Activated naive CD4-positive, alpha-beta T cell treated with anti-CD3 and anti-CD28 coated beads for 36 hours (primary cell): Measurements from ENCODE around the gene HOXA4. TPM values are rescaled to one million over a fixed set of nuclear protein-coding genes. Genes with fewer than 3 reads are reported as not detected.

Experiments
- CTCF ChIA-PET: fragments of 350-600 bp; sonication (Branson Sonifier 250); formaldehyde crosslinking; loops from one replicate; lab custom pipeline; 2021; ENCODE audit warnings: antibody characterized with exemption; lab: Charles Lee
- DNase-seq: peaks from one replicate; pipeline ENCODE4 v3.0.0-alpha.2; 2020
- H3K27ac Mint-ChIP-seq: one replicate; pipeline ENCODE4 v1.8.0; 2021; ENCODE audit warnings: mild to moderate bottlenecking, mixed read lengths
- H3K27me3 Mint-ChIP-seq: one replicate; pipeline ENCODE4 v1.8.0; 2021; ENCODE audit warnings: low read depth, mixed read lengths
- H3K36me3 Mint-ChIP-seq: one replicate; pipeline ENCODE4 v1.8.0; 2021; ENCODE audit warnings: low read depth, mixed read lengths
- H3K4me1 Mint-ChIP-seq: one replicate; pipeline ENCODE4 v1.8.0; 2021; ENCODE audit warnings: low read depth, mixed read lengths
- H3K4me3 Mint-ChIP-seq: one replicate; pipeline ENCODE4 v1.8.0; 2021; ENCODE audit warnings: mild to moderate bottlenecking, moderate library complexity, mixed read lengths
- H3K9me3 Mint-ChIP-seq: one replicate; pipeline ENCODE4 v1.8.0; 2021; ENCODE audit warnings: mixed read lengths
- intact Hi-C: fragments of 100-400 bp; cut with micrococcal nuclease; formaldehyde crosslinking; loops from one replicate; pipeline ENCODE4 v1.15.1; 2023
- total RNA-seq, 2 experiments: library from RNA; stranded (reverse); gene quantifications; one replicate each; pipeline ENCODE4 v1.2.3, GENCODE V29; 2021

HOXA4 gene
- total RNA-seq, 2 experiments from 2014 or later, result 0.14 TPM; not detected in 1

GRCh38 chr7:27173956-27174873 lies 43.7 kb upstream of the HOXA4 start, which contains the start of gene HOXA10:
Gene HOXA10 (minus strand): TSS chr7:27174320. CDS start chr7:27174306, 14 bp downstream.
- H3K27ac Mint-ChIP-seq, result no peak within 1 kb of the TSS
- no peaks in the 10 kb centered on the region for H3K9me3 Mint-ChIP-seq
- intact Hi-C loops, result loop anchor here (1.0 to 5.0 kb wide), 2 partner anchors 10 to 68 kb away; partner anchors contain the start of gene EVX1
- CTCF ChIA-PET, result interaction anchor here (0.6 to 1.6 kb wide), 3 partner anchors 25 to 493 kb away, joined by 3 to 9 read pairs (median 3); no protein-coding TSS in a partner anchor
- no peaks in the 10 kb centered on the region for H3K36me3 Mint-ChIP-seq
- peaks cover 20% of the 10 kb centered on the region for H3K4me1 Mint-ChIP-seq
- H3K27me3 Mint-ChIP-seq, result peaks cover 63% of the 10 kb centered on the region
- DNase-seq, result no peak
- H3K4me3 Mint-ChIP-seq, result peak within 1 kb of the TSS; percentile 38

DNA sequence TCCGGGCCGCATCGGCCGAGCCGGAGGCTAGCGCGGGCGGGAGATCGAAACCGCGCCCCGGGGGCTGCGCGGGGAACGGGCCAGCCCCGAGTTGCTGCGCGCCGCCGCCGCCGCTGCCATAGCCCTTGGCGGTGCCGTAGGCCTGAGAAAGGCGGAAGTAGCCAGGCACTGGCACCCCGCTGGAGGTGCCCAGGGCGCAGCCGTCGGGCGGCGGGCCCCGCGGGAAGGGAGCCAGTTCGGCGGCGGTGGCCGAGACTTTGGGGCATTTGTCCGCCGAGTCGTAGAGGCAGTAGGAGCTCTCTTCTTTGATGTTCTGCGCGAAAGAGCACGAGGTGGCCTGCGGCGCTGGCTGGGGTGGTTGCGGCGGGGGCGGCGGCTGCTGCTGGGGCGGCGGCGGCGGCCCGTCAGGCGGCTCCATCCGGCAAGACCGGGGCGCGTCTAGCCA lies 43.0 kb upstream of the HOXA4 start:
- CTCF ChIA-PET, result interaction anchor here (0.6 kb wide), 1 partner anchor 370 kb away, joined by 3 read pairs; no protein-coding TSS in a partner anchor
- no peak for DNase-seq
- no peaks in the 10 kb centered on the region for H3K9me3 Mint-ChIP-seq
- intact Hi-C loops, result loop anchor here (5.0 kb wide), 1 partner anchor 69 kb away; the partner anchor contains the start of gene EVX1
- H3K4me1 Mint-ChIP-seq, result peaks cover 24% of the 10 kb centered on the region
- H3K27ac Mint-ChIP-seq, result no peak overlapping the region
- H3K27me3 Mint-ChIP-seq, result peaks cover 65% of the 10 kb centered on the region
- no peaks in the 10 kb centered on the region for H3K36me3 Mint-ChIP-seq
- no peak overlapping the region for H3K4me3 Mint-ChIP-seq

GRCh38 chr7:27172823-27173510 lies 42.4 kb upstream of the HOXA4 start:
- intact Hi-C loops, result loop anchor here (5.0 kb wide), 1 partner anchor 69 kb away; the partner anchor contains the start of gene EVX1
- Mint-ChIP-seq H3K27ac (no peak overlapping the region), H3K4me1 (peaks cover 25% of the 10 kb centered on the region), H3K4me3 (no peak overlapping the region), H3K9me3 (no peaks in the 10 kb centered on the region), H3K36me3 (no peaks in the 10 kb centered on the region), H3K27me3 (peaks cover 66% of the 10 kb centered on the region)
- no peak for DNase-seq
- CTCF ChIA-PET, result interaction anchor here (0.9 kb wide), 1 partner anchor 10 kb away, joined by 4 read pairs; no protein-coding TSS in a partner anchor

DNA sequence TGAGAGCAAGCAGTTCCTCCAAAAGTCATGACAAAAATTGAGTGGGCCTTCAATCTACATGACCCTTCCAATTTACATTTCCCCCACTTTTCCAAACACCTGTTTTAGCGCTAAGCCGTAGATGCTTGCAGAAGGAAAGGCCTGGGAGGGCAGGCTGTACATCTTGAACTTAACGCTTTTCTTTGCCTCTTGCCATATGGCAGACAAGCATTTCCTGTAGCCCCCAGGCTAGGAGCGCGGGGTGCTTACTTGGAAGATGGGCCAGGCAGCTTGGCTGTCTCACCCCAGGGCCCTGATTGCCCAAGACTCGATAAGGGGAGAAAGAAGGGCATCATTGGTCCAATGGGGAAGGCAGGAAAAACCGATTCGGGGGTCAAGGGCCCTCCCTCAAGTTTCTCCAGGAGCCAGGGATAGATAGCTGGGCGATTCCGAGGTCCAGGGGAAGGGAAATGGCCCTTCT lies 41.8 kb upstream of the HOXA4 start:
- no peak overlapping the region for H3K27ac Mint-ChIP-seq
- no peak for DNase-seq
- H3K36me3 Mint-ChIP-seq, result no peaks in the 10 kb centered on the region
- H3K4me1 Mint-ChIP-seq, result peaks cover 25% of the 10 kb centered on the region
- H3K9me3 Mint-ChIP-seq, result no peaks in the 10 kb centered on the region
- H3K4me3 Mint-ChIP-seq, result peak overlapping the region; percentile 19
- peaks cover 66% of the 10 kb centered on the region for H3K27me3 Mint-ChIP-seq
- CTCF ChIA-PET, result interaction anchor here (0.8 to 0.9 kb wide), 2 partner anchors 10 to 17 kb away, joined by 3 to 4 read pairs; no protein-coding TSS in a partner anchor
- intact Hi-C loops, result loop anchor here (5.0 kb wide), 1 partner anchor 70 kb away; the partner anchor contains the start of gene EVX1

DNA sequence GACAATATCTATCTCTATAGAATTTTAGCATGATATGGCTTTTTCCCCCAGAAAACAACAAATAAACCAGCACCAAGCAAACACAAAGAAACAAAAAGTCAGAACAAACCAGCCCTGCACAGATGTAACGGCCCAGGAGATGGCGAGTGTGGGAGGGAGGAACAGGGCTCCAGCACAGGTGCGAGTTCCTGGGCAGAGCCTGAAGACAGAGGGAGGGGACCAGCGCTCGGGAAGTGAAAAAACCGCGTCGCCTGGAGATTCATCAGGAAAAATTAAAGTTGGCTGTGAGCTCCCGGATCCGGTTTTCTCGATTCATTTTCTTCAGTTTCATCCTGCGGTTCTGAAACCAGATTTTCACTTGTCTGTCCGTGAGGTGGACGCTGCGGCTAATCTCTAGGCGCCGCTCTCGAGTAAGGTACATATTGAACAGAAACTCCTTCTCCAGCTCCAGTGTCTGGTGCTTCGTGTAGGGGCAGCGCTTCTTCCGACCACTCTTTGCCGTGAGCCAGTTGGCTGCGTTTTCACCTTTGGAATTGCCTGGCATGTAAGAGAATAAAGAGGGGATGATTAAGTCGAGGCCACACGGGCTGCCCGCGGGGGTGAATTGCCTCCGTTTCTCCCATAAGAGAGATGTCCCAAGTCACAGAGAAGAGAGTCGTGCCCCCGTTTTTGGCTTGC lies 41.2 kb upstream of the HOXA4 start:
- Mint-ChIP-seq H3K27me3 (peaks cover 71% of the 10 kb centered on the region), H3K4me1 (peaks cover 28% of the 10 kb centered on the region), H3K4me3 (peak overlapping the region; percentile 19), H3K36me3 (no peaks in the 10 kb centered on the region), H3K27ac (no peak overlapping the region), H3K9me3 (no peaks in the 10 kb centered on the region)
- peak; percentile 23 for DNase-seq
- CTCF ChIA-PET, result interaction anchor here (0.8 to 1.5 kb wide), 3 partner anchors 8 to 17 kb away, joined by 3 to 8 read pairs (median 4); no protein-coding TSS in a partner anchor
- intact Hi-C loops, result loop anchor here (5.0 kb wide), 1 partner anchor 71 kb away; the partner anchor contains the start of gene EVX1

DNA sequence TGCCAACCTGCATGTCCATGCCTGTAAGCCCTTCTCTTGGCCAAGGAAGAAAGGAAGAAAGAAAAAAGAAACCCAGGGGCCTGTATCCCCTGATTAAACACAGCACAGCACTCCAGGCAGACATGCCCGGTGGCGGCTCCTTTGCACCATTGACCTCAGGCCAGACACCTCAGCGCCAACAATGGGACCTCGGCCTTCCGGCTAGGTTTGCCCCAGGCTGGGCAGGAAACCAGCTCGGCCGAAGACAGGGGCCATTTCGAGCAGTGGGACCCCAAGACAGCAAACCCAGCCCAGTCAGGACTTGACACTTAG lies 40.7 kb upstream of the HOXA4 start:
- DNase-seq, result peak; percentile 3
- Mint-ChIP-seq H3K36me3 (no peaks in the 10 kb centered on the region), H3K27me3 (peaks cover 71% of the 10 kb centered on the region), H3K4me1 (peaks cover 31% of the 10 kb centered on the region), H3K4me3 (no peak overlapping the region), H3K9me3 (no peaks in the 10 kb centered on the region), H3K27ac (no peak overlapping the region)
- CTCF ChIA-PET, result interaction anchor here (0.8 to 1.5 kb wide), 2 partner anchors 8 to 16 kb away, joined by 3 to 8 read pairs; no protein-coding TSS in a partner anchor
- intact Hi-C loops, result loop anchor here (5.0 kb wide), 1 partner anchor 71 kb away; the partner anchor contains the start of gene EVX1

- Mint-ChIP-seq H3K27me3 (peaks cover 70% of the 10 kb centered on the region), H3K27ac (no peak overlapping the region)
- intact Hi-C loops, result loop anchor here (5.0 kb wide), 1 partner anchor 72 kb away; the partner anchor contains the start of gene EVX1
These were observed 40.1 kb upstream of the HOXA4 start for GRCh38 chr7:27170426-27171324.

DNA sequence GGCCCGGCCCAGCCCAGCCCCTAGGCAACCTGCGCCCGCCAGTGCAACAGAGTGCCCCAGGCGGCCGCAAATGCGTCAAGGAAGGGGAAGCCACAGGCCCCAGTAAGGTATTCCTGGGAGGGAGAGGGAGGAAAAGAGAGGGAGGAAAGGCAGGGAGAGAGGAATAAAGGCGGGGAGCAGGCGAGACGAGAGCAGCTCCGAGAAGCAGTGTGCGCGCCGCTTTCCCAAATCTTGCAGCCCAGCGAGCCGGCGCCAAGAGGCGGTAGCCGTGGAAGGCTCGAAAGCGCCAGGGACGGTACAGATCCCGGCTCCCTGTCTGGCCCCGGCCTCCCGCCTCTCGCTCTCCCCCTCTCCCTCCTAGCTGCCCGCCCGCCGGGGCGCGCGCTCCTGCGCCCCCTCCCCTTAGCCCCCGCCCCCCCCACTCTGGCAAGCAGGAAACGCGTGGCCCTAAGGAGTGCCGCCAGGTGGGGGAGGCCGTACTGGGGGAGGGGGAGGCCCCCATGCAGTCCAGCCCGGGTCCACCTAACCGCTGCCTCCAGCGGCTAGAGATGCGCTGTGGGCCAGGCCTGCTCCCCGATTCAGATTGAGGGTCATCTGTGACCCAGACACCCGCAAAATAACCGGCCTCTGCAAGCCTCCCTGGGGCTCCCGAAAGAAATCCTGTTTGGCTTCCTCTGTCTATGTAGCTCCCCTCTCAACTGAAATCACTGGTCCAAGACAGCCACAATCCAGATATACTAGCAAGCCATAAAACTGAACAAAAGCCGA lies 39.3 kb upstream of the HOXA4 start:
- no peaks in the 10 kb centered on the region for H3K36me3 Mint-ChIP-seq
- H3K4me3 Mint-ChIP-seq, result peak overlapping the region; percentile 39
- CTCF ChIA-PET, result no interaction called here
- H3K9me3 Mint-ChIP-seq, result no peaks in the 10 kb centered on the region
- DNase-seq, result no peak
- peaks cover 67% of the 10 kb centered on the region for H3K27me3 Mint-ChIP-seq
- H3K4me1 Mint-ChIP-seq, result peaks cover 36% of the 10 kb centered on the region
- intact Hi-C loops, result loop anchor here (5.0 kb wide), 2 partner anchors 32 to 72 kb away; partner anchors contain the start of genes EVX1 and HOXA13
- H3K27ac Mint-ChIP-seq, result no peak overlapping the region

More at GRCh38 chr7:27170426-27171324, 40.1 kb upstream of the HOXA4 start:
- CTCF ChIA-PET, result interaction anchor here (1.5 kb wide), 1 partner anchor 9 kb away, joined by 8 read pairs; no protein-coding TSS in a partner anchor
- H3K4me1 Mint-ChIP-seq, result peaks cover 35% of the 10 kb centered on the region
- no peak for DNase-seq
- no peaks in the 10 kb centered on the region for H3K9me3 Mint-ChIP-seq
- no peaks in the 10 kb centered on the region for H3K36me3 Mint-ChIP-seq
- no peak overlapping the region for H3K4me3 Mint-ChIP-seq

GRCh38 chr7:27168265-27168947 lies 37.8 kb upstream of the HOXA4 start:
- H3K4me1 Mint-ChIP-seq, result peaks cover 39% of the 10 kb centered on the region
- no peak overlapping the region for H3K4me3 Mint-ChIP-seq
- H3K27ac Mint-ChIP-seq, result no peak overlapping the region

More at GRCh38 chr7:27168265-27168947, 37.8 kb upstream of the HOXA4 start:
- CTCF ChIA-PET, result interaction anchor here (0.7 to 1.3 kb wide), 4 partner anchors 9 to 18 kb away, joined by 3 to 5 read pairs (median 4); no protein-coding TSS in a partner anchor
- peak; percentile 64 for DNase-seq
- Mint-ChIP-seq H3K36me3 (no peaks in the 10 kb centered on the region), H3K9me3 (no peaks in the 10 kb centered on the region), H3K27me3 (peaks cover 77% of the 10 kb centered on the region)
- intact Hi-C loops, result loop anchor here (1.0 to 5.0 kb wide), 3 partner anchors 17 to 34 kb away; partner anchors contain the start of genes HOXA11 and HOXA13
